Ascending aorta (tissue), 2 donors: ENCODE measurements around the gene FAM185A. TPM values are rescaled to one million over a fixed set of nuclear protein-coding genes. Genes with fewer than 3 reads are reported as not detected.
A peak's percentile ranks its signal among the peaks of the same experiment; 100 is the strongest.

ENCODE experiments used
- DNase-seq, 2 donors: peaks; one replicate each; pipeline ENCODE4 v3.0.0-alpha.2; 2019; ENCODE audit warnings: low spot score in 2 of 2
- H3K27ac ChIP-seq, 2 donors: fragments of 200-600 bp; sonication (generic); one replicate each; pipeline ENCODE4 v1.5.1; 2016 to 2017; ENCODE audit warnings: mild to moderate bottlenecking in 1 of 2
- H3K27me3 ChIP-seq: fragments of 200-600 bp; sonication (generic); one replicate; pipeline ENCODE4 v1.5.1; 2017
- H3K36me3 ChIP-seq, 2 donors: fragments of 200-600 bp; sonication (generic); one replicate each; pipeline ENCODE4 v1.5.1; 2016
- H3K4me1 ChIP-seq, 2 donors: fragments of 200-600 bp; sonication (generic); one replicate each; pipeline ENCODE4 v1.5.1; 2016 to 2017; ENCODE audit warnings: mild to moderate bottlenecking in 1 of 2
- H3K4me3 ChIP-seq, 2 donors: fragments of 200-600 bp; sonication (generic); one replicate each; pipeline ENCODE4 v1.5.1; 2016 to 2017; ENCODE audit warnings: mild to moderate bottlenecking in 1 of 2
- H3K9me3 ChIP-seq, 2 donors: fragments of 200-600 bp; sonication (generic); one replicate each; pipeline ENCODE4 v1.5.1; 2016
- intact Hi-C: fragments of 100-400 bp; cut with DNase I; formaldehyde crosslinking; loops from one replicate; pipeline ENCODE4 v1.15.1; 2023
- total RNA-seq: library from RNA; depleted of rRNA; stranded (reverse); fragments of >200 nt; gene quantifications from one replicate; pipeline ENCODE4 v1.1.0, GENCODE V29; 2016
- TF ChIP-seq, protein P1 (sequence below), 3 experiments: fragments of 200-600 bp in 2 of 3; fragments of 450-650 bp in 1 of 3; sonication (generic) in 2 of 3; IDR thresholded peaks; one replicate each; pipeline ENCODE4 v1.5.1; 2016 to 2019; ENCODE audit warnings: antibody characterized with exemption in 3 of 3, mild to moderate bottlenecking in 1 of 3, moderate library complexity in 1 of 3

FAM185A gene
- total RNA-seq, 1 donor from 2014 or later, result 28.9 TPM

DNA sequence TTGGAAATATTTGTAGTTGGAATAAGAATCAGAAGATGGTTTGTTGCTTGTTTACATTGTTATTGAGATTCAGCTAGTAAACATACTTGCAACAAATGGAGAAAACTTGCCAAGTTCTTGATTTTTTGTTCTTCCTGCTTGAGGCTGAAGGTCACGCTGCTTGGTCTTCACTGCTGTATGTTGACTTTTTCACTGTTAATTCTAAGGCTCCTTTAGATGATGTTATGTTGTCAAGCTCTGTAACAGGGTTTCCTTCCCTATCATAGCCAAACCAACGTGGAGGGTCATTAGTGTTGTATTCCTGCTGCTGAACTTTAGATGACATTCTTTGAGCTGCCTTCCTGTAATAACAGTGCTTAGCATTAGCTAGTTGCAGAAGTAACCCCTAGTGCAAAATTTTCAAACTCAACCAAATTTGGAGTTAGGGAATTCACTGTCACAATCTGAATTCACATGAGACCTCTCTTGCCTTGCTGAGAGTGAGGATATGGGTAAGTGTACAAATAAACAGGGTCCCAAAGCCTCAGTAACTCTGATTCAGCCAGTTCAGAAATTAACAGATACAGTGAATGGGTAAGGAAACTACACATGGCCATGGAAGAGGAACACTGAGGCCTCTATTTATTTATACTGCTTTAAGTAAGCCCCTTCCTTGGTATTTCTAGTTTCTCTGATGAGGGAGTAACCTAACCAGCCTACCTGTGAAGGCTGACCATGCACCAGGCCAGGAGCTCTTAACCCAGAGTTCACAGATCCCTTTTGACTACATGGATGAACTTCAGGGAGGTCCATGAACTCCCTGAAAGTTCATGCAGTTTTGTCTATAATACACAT lies 64.6 kb downstream of the FAM185A start:
- intact Hi-C loops, result no loop called here
- DNase-seq, result no peak
- peaks cover 6 to 19% of the 10 kb centered on the region in 2 donors for H3K4me1 ChIP-seq
- H3K27ac ChIP-seq, result peak overlapping the region in 1 of 2 donors; percentile 19
- peaks cover 0 to under 1% of the 10 kb centered on the region in 2 donors for H3K36me3 ChIP-seq
- H3K27me3 ChIP-seq, result no peaks in the 10 kb centered on the region
- H3K9me3 ChIP-seq, result no peaks in the 10 kb centered on the region
- TF ChIP-seq, protein P1, sequence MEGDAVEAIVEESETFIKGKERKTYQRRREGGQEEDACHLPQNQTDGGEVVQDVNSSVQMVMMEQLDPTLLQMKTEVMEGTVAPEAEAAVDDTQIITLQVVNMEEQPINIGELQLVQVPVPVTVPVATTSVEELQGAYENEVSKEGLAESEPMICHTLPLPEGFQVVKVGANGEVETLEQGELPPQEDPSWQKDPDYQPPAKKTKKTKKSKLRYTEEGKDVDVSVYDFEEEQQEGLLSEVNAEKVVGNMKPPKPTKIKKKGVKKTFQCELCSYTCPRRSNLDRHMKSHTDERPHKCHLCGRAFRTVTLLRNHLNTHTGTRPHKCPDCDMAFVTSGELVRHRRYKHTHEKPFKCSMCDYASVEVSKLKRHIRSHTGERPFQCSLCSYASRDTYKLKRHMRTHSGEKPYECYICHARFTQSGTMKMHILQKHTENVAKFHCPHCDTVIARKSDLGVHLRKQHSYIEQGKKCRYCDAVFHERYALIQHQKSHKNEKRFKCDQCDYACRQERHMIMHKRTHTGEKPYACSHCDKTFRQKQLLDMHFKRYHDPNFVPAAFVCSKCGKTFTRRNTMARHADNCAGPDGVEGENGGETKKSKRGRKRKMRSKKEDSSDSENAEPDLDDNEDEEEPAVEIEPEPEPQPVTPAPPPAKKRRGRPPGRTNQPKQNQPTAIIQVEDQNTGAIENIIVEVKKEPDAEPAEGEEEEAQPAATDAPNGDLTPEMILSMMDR (IDR thresholded peaks at IDR 0.05), result no peak
- H3K4me3 ChIP-seq, result no peak overlapping the region

DNA sequence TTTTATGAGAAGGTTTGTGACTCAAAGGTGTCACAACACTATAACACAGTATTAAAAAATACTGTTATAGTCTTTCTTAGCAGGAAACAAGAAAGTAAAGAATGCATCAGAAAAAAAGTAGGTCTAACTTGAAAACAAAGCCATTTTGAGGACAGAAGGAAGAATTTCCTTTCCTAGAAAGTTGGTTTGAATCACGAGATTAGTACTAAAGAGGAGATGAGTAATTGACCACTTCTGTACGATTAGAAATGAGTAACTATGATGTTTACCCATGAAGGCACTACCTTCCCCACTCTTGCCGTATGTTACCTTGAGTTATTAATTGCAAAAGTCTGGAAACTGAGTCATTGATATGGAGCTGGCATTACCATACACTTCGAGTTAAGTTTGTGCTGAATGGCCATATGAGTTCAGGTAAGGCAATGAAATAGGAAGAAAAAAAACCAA lies 65.2 kb downstream of the FAM185A start:
- Histone ChIP-seq H3K9me3 (no peaks in the 10 kb centered on the region), H3K4me1 (peaks cover 6 to 19% of the 10 kb centered on the region in 2 donors), H3K36me3 (no peaks in the 10 kb centered on the region), H3K27ac (no peak overlapping the region), H3K4me3 (no peak overlapping the region), H3K27me3 (no peaks in the 10 kb centered on the region)
- DNase-seq, result no peak
- TF ChIP-seq, protein P1 (IDR thresholded peaks at IDR 0.05), result no peak
- intact Hi-C loops, result no loop called here

DNA sequence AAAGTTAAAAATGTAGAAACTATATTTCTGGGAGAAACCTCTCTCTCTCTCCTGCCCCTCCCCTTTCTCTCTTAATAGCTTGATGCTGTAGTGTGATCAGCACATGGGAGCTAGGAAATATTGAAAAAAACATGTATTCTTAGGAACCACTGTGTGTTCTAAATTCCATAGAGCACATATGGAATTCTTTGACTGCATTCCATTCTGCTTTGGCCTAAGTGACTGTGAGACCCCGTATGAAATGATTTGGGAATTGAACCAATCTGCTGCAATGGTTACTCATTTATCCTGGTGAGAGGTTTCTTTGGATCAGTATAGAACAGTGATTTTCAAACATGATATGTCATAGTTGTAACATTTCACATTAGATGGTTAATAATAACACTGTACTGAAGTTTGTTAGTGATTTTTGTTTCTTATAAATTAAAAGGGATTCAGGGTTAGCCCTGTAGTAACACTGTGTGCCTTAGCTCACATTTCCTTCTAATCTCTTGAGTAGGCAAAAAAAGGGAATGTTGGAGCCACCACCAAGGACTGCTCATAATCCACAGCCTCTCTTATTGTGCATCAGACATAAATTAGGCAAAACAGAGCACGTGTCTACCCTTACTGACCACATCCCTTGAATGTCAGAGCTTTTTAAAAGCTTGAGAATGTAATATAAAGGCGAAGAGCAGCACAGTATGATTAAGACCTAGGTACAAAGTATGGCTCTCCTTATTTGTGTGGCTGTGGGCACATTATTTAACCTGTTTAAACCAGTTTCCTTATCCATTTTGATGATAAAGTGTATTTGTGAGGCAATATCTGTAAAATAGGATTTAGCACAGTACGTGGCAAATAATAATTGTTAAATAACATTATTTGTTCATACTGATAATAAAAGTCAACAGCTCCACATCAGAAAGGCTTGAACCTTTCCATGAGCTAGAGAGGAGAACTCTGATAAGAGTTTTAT lies 69.1 kb downstream of the FAM185A start:
- TF ChIP-seq, protein P1 (IDR thresholded peaks at IDR 0.05), result no peak
- Histone ChIP-seq H3K4me1 (no peaks in the 10 kb centered on the region), H3K27me3 (no peaks in the 10 kb centered on the region), H3K27ac (no peak overlapping the region), H3K9me3 (no peaks in the 10 kb centered on the region), H3K4me3 (no peak overlapping the region), H3K36me3 (no peaks in the 10 kb centered on the region)
- intact Hi-C loops, result no loop called here
- no peak for DNase-seq

DNA sequence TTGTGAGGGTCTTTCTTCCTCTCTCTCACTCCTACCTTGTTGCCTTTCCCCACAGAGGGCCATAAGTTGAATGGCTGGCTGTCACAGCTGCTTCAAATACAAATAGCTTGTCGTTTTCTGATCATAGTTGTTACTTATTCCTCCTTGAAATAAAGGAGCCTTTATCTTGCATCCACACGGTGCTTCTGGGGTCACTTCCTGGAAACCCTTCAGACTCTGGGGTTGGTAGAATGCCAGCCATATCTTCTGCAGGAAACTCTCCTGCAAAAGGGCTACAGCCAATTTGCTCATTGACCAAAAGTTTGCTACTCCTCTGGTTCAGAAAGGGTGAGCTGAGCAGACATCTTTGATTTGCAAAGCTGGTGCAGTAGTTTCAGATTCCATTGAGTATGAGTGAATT lies 70.4 kb downstream of the FAM185A start:
- no peak overlapping the region for H3K4me3 ChIP-seq
- H3K9me3 ChIP-seq, result no peaks in the 10 kb centered on the region
- intact Hi-C loops, result no loop called here
- peaks cover 0 to 3% of the 10 kb centered on the region in 2 donors for H3K4me1 ChIP-seq
- DNase-seq, result no peak
- TF ChIP-seq, protein P1 (IDR thresholded peaks at IDR 0.05), result no peak
- no peak overlapping the region for H3K27ac ChIP-seq
- no peaks in the 10 kb centered on the region for H3K27me3 ChIP-seq
- no peaks in the 10 kb centered on the region for H3K36me3 ChIP-seq

DNA sequence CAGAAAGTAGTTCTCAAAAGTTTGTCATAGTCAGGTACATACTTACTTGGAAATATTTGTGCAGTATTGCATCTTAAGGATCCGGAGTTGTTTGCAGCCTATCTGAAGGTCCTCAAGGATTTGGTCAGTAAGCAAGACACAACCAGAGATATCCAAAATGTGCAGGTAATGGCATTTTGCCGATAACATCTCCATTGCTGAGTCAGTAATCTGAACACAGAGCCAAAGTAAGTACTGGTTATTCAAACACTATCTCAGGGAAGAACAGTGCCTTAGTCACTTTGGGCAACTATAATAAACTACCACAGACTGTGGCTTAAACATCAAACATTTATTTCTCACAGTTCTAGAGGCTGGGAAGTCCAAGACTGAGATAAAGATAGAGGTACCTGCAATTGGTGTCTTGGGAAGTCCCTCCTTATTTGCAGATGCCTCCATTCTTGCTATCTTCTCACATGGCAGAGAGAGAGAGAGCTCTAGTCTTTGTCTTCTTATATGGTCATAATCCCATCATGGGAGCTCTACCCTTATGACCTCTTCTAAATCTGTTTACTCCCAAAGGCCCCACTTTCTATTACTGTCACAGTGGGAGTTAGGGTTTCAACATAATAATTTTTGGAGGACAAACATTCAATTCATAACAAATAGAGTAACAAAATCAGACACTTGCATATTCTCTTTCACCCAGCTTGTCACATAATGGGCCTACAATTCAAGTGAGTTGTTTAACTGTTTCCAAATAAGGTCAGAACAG lies 73.4 kb downstream of the FAM185A start:
- no peak for DNase-seq
- Histone ChIP-seq H3K36me3 (peaks cover 0 to 2% of the 10 kb centered on the region in 2 donors), H3K9me3 (no peaks in the 10 kb centered on the region), H3K4me3 (no peak overlapping the region), H3K27ac (no peak overlapping the region), H3K27me3 (no peaks in the 10 kb centered on the region), H3K4me1 (peaks cover 0 to 3% of the 10 kb centered on the region in 2 donors)
- intact Hi-C loops, result no loop called here
- TF ChIP-seq, protein P1 (IDR thresholded peaks at IDR 0.05), result no peak
